ENCODE data around the gene TSEN54.

The TSEN54 gene

DNA sequence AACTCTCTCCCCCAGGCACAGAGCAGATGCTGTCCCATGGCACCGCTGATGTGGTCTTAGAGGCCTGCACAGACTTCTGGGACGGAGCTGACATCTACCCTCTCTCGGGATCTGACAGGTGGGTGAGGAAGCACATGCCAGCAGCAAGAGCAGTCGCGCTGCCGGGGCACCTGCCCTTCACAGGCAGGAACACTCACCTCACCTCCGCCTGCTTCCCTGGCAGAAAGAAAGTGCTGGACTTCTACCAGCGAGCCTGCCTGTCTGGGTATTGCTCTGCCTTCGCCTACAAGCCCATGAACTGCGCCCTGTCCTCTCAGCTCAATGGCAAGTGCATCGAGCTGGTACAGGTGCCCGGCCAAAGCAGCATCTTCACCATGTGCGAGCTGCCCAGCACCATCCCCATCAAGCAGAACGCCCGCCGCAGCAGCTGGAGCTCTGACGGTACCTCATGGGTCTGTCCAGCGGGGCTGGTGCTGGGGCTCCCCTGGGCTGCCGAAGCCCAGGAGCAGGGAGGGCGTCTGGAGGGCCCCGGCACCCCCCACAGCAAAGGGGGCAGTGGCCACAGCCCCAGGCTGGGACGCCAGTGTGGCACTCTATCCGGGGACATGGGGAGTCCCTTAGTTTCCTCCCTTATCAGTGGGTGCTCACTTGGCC is 22.7 kb upstream of the TSEN54 start:
- Mint-ChIP-seq H3K9me3 (no peaks in the 10 kb centered on the region), H3K4me1 (no peaks in the 10 kb centered on the region), H3K36me3 (ENCODE audit: low read depth) (peaks cover 2% of the 10 kb centered on the region), H3K27me3 (no peaks in the 10 kb centered on the region), H3K27ac (no peak overlapping the region), H3K4me3 (no peak overlapping the region)
- DNase-seq (no peak), ATAC-seq (no peak)

DNA sequence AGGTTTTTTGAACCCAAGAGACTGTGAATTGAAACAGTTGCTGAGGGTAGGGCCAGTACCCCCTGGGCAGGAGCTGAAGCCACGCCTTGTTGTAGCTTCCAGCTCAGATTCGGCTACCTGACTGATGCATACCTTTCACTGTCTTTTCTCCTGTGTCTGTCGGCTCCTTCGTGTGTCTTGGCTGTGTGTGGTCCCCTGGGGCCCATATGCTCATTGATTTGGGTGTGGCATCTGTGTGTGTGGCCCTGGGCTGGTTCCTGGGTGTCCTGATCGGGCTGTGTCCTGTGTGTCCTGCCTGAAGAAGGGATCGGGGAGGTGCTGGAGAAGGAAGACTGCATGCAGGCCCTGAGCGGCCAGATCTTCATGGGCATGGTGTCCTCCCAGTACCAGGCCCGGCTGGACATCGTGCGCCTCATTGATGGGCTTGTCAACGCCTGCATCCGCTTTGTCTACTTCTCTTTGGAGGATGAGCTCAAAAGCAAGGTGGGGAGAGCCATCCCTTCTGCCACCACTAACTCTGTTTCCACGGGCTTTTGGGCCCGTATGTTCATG is 21.9 kb upstream of the TSEN54 start:
- DNase-seq, result no peak
- no peaks in the 10 kb centered on the region for H3K4me1 Mint-ChIP-seq
- no peaks in the 10 kb centered on the region for H3K27me3 Mint-ChIP-seq
- no peak overlapping the region for H3K4me3 Mint-ChIP-seq
- H3K9me3 Mint-ChIP-seq, result no peaks in the 10 kb centered on the region
- peaks cover 2% of the 10 kb centered on the region for H3K36me3 Mint-ChIP-seq (ENCODE audit: low read depth)
- ATAC-seq, result no peak
- H3K27ac Mint-ChIP-seq, result no peak overlapping the region

GRCh38 chr17:75496005-75496404 is 20.3 kb upstream of the TSEN54 start:
- Mint-ChIP-seq H3K27me3 (no peaks in the 10 kb centered on the region), H3K4me3 (no peak overlapping the region), H3K4me1 (no peaks in the 10 kb centered on the region), H3K27ac (no peak overlapping the region), H3K36me3 (ENCODE audit: low read depth) (peaks cover 2% of the 10 kb centered on the region), H3K9me3 (no peaks in the 10 kb centered on the region)
- DNase-seq, result no peak
- no peak for ATAC-seq

DNA sequence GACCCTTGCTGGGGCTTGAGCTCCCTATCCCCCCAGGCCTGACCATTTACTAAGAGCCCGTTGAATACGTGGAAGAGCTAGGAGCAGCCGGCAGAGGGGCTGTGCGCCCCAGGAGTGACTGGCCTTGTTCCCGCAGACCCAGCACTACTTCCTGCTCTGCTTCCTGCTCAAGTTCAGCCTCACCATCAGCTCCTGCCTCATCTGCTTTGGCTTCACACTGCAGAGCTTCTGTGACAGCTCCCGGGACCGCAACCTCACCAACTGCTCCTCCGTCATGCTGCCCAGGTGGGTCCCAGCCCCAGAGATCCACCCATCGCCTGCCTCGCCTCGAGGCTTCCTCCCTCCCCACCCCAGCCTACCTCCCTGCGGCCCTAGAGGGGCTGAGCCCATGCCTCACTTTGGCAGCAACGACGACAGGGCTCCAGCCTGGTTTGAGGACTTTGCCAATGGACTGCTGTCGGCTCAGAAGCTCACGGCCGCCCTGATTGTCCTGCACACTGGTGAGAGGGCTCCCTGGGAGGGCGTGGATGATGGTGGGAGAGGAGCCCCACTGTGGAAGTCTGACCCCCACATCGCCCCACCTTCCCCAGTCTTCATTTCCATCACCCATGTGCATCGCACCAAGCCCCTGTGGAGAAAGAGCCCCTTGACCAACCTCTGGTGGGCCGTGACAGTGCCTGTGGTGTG is 18.1 kb upstream of the TSEN54 start:
- H3K27ac Mint-ChIP-seq, result no peak overlapping the region
- no peaks in the 10 kb centered on the region for H3K4me1 Mint-ChIP-seq
- H3K36me3 Mint-ChIP-seq (ENCODE audit: low read depth), result peaks cover 2% of the 10 kb centered on the region
- DNase-seq (no peak), ATAC-seq (no peak)
- no peak overlapping the region for H3K4me3 Mint-ChIP-seq
- H3K9me3 Mint-ChIP-seq, result no peaks in the 10 kb centered on the region
- H3K27me3 Mint-ChIP-seq, result no peaks in the 10 kb centered on the region

DNA sequence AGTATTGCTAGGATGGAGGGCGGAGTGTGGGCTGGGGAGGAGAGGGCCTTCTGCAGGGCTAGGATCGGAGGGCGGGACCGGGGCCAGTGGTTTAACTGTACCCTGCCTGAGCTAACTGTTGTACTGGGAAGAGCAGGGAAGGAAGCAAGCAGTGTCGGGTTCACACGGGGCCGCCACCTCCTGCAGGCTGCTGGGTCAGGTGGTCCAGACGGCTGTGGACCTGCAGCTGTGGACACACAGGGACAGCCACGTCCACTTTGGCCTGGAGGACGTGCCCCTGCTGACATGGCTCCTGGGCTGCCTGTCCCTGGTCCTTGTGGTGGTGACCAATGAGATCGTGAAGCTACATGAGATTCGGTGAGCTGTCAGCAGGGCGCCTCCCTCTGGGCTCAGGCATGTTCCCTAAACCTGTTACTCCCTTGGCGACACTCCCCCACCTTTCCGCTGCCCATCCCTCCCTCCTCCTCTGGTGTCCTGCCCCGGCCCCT is 17.6 kb upstream of the TSEN54 start:
- Mint-ChIP-seq H3K27ac (no peak overlapping the region), H3K27me3 (no peaks in the 10 kb centered on the region), H3K36me3 (ENCODE audit: low read depth) (peaks cover 2% of the 10 kb centered on the region)

DNA sequence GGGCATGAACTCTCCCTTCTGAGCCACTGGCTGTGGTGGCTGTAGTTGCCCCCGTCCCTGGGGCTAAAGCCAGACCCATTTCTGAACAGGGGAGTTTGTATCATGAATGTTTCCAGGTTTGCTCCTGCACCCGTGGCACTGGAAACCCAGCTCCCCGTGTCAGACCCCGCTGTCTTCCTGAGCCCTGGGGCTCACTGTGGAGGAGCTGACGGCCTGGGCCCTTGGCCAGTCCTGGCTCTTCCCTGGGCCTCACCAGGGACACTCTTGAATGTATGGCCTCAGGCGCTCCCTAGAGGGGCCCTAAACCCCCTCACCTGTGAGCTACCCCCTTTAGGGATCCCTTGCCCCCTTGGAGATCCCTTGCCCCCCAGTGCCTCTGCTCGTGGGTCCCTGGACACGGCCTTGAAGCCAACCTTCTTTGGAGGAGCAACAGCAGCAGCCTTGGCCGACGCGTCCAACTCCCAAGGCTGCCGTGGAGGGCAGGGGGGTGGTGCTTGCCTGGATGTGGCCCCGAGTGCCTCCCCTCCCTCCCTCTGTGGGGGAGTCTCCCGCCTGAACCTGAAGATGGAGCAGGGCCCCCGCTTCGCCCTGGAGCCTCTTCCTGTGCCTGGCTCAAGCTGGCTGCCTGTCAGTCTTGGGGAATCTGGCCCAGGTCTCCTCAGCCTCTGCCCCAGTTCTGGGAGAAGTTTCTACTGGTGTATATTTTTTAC is 16.9 kb upstream of the TSEN54 start:
- no peak for ATAC-seq
- no peak for DNase-seq
- no peak overlapping the region for H3K4me3 Mint-ChIP-seq
- no peaks in the 10 kb centered on the region for H3K4me1 Mint-ChIP-seq
- H3K36me3 Mint-ChIP-seq (ENCODE audit: low read depth), result peaks cover 2% of the 10 kb centered on the region
- no peaks in the 10 kb centered on the region for H3K9me3 Mint-ChIP-seq
- no peak overlapping the region for H3K27ac Mint-ChIP-seq
- no peaks in the 10 kb centered on the region for H3K27me3 Mint-ChIP-seq

More for the DNA sequence above, 17.6 kb upstream of the TSEN54 start:
- DNase-seq (no peak), ATAC-seq (no peak)
- Mint-ChIP-seq H3K9me3 (no peaks in the 10 kb centered on the region), H3K4me1 (no peaks in the 10 kb centered on the region), H3K4me3 (no peak overlapping the region)

GRCh38 chr17:75500419-75501216 is 15.7 kb upstream of the TSEN54 start:
- peaks cover 2% of the 10 kb centered on the region for H3K36me3 Mint-ChIP-seq (ENCODE audit: low read depth)
- H3K4me1 Mint-ChIP-seq, result no peaks in the 10 kb centered on the region
- DNase-seq (no peak), ATAC-seq (no peak)
- H3K27me3 Mint-ChIP-seq, result no peaks in the 10 kb centered on the region
- H3K27ac Mint-ChIP-seq, result no peak overlapping the region
- H3K9me3 Mint-ChIP-seq, result no peaks in the 10 kb centered on the region
- H3K4me3 Mint-ChIP-seq, result no peak overlapping the region

DNA sequence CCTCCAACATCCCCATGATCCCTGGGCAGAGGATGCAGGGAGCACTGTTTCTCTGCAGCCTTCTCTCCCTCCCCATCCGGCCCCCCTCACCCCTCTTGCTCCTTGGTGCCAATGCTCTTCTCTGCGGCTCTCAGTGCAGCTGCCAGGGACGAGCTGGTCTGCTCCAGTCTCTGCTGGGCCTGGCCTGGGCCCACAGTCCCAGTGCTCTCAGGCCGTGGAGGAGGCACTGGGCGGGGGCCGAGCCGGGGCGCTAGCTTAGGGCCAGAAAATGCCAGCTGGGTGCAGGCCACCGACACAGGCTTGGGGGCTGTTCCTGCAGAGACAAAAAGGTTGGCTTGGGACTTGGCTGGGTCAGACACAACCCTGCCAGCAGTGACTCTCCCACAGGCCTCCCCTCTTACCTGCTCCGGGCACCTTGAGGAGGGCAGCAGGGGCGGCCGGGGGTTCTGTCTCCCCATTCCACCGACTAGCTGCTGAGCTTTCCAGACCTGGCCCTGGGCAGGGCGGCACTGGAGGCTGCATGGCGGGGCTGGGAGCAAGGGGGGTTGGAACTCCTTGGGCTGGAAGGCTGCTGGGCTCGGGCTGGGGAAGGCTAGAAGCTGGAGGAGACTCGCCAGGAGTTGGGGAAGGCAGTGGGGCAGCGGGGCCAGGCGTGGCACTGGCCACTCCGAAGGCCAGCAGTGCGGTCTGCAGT is 14.8 kb upstream of the TSEN54 start:
- ATAC-seq (no peak), DNase-seq (no peak)
- H3K27ac Mint-ChIP-seq, result no peak overlapping the region
- no peaks in the 10 kb centered on the region for H3K9me3 Mint-ChIP-seq
- H3K27me3 Mint-ChIP-seq, result no peaks in the 10 kb centered on the region
- H3K4me3 Mint-ChIP-seq, result no peak overlapping the region
- peaks cover 2% of the 10 kb centered on the region for H3K36me3 Mint-ChIP-seq (ENCODE audit: low read depth)
- H3K4me1 Mint-ChIP-seq, result no peaks in the 10 kb centered on the region

- DNase-seq (no peak), ATAC-seq (no peak)
- H3K27ac Mint-ChIP-seq, result no peak overlapping the region
- H3K36me3 Mint-ChIP-seq (ENCODE audit: low read depth), result peaks cover 2% of the 10 kb centered on the region
- no peaks in the 10 kb centered on the region for H3K4me1 Mint-ChIP-seq
- no peaks in the 10 kb centered on the region for H3K9me3 Mint-ChIP-seq
- H3K4me3 Mint-ChIP-seq, result no peak overlapping the region
- H3K27me3 Mint-ChIP-seq, result no peaks in the 10 kb centered on the region
Measured at GRCh38 chr17:75502072-75502720, 14.1 kb upstream of the TSEN54 start.

- ATAC-seq, result no peak
- DNase-seq, result no peak
- no peaks in the 10 kb centered on the region for H3K27me3 Mint-ChIP-seq
- H3K36me3 Mint-ChIP-seq (ENCODE audit: low read depth), result no peaks in the 10 kb centered on the region
- no peaks in the 10 kb centered on the region for H3K9me3 Mint-ChIP-seq
- no peak overlapping the region for H3K27ac Mint-ChIP-seq
- H3K4me3 Mint-ChIP-seq, result no peak overlapping the region
- H3K4me1 Mint-ChIP-seq, result no peaks in the 10 kb centered on the region
Measured at GRCh38 chr17:75502721-75503329, 13.5 kb upstream of the TSEN54 start.

DNA sequence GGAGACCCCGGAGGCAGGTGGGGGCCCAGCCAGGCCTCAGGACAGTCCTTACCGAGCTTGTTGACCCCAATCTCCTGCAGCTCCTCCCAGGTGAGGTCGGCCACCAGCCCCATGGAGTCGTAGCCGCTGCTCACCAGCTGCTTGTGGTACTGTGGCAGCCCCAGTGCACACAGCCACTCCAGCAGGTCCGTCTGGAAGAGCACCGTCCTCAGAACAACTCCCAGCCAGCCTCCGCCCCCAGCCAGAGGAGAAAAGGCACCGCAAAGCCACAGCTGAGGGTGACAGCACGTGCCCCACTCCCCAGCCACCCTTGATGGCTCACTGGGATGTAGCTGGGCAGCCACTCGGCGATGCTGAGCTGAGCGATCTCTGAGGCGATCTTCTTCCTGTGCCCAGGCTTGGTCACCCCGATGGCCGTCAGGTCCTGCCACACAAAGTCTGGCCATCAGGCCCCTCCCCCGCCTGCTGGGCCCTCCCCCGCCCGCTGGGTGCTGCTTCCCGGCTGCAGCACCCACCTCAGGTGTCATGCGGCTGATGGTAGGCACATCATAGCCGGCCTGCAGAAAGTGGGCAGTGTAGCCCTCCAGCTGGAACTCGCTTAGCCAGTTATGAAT is 12.9 kb upstream of the TSEN54 start:
- DNase-seq (no peak), ATAC-seq (no peak)
- no peaks in the 10 kb centered on the region for H3K27me3 Mint-ChIP-seq
- H3K4me1 Mint-ChIP-seq, result no peaks in the 10 kb centered on the region
- no peak overlapping the region for H3K27ac Mint-ChIP-seq
- H3K4me3 Mint-ChIP-seq, result no peak overlapping the region
- H3K36me3 Mint-ChIP-seq (ENCODE audit: low read depth), result no peaks in the 10 kb centered on the region
- no peaks in the 10 kb centered on the region for H3K9me3 Mint-ChIP-seq

DNA sequence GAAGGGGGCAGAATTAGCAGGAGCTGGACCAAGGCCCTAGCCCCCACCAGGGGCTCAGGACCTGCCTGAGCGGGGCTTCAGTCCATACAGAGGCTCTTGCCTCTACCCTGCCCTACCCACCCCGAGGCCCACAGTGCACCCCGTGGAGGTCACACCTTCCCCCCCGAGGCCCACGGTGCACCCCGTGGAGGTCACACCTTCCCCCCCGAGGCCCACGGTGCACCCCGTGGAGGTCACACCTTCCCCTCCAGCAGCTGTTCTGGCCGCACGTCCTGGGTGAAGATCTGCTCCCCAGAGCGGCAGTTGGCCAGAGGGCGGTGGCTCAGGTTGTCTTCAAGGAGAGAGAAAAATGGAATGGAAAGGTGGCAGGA is 12.4 kb upstream of the TSEN54 start:
- ATAC-seq, result no peak
- no peaks in the 10 kb centered on the region for H3K9me3 Mint-ChIP-seq

More for the DNA sequence above, 12.4 kb upstream of the TSEN54 start:
- no peak for DNase-seq
- Mint-ChIP-seq H3K4me1 (no peaks in the 10 kb centered on the region), H3K4me3 (no peak overlapping the region), H3K36me3 (ENCODE audit: low read depth) (no peaks in the 10 kb centered on the region), H3K27ac (no peak overlapping the region), H3K27me3 (no peaks in the 10 kb centered on the region)

All from activated naive CD8-positive, alpha-beta T cell treated with anti-CD3 and anti-CD28 coated beads, Interleukin-2, amount 50 U/mL, for 24 hours (primary cell).